SH-SY5Y (cell line): ENCODE results near the gene DCN.

ENCODE experiments used
- GATA2 ChIP-seq: IDR thresholded peaks from 2 replicates; pipeline ENCODE4 v1.6.1; 2011; ENCODE audit warnings: mild to moderate bottlenecking, low read depth, low read length
- GATA3 ChIP-seq: IDR thresholded peaks from 2 replicates; pipeline ENCODE4 v1.6.1; 2011; ENCODE audit warnings: low read depth, mild to moderate bottlenecking, low read length, moderate library complexity

DNA sequence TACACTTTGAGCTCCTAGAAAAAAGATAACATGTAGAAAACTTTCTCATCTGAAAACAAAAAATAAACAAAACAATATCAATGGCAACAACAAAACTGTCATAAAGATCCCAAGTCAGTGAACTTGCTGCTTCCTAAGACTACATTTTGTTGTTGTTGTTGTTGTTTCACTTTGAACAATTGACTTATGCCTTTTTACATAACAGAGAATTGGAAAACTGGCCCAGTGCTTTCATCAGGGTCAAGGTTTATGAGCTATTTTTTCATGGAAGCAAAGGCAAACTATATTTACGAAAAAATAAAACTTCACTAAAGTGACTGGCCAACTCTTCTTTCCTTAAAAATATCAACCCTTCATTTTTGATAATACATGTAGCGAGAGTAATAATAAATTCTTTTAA is 6.3 kb downstream of the DCN start:
- TF ChIP-seq GATA2 (no peak), GATA3 (no peak)
